Astrocyte (in vitro differentiated cells and primary cell): ENCODE measurements around the gene THSD7B. TPM values are rescaled to one million over a fixed set of nuclear protein-coding genes. Genes with fewer than 3 reads are reported as not detected.

ENCODE experiments used
- DNase-seq: peaks from one replicate; pipeline ENCODE4 v3.0.0-alpha.2; 2010; ENCODE audit warnings: low read depth
- FAIRE-seq: peaks from 2 replicates; lab custom pipeline; 2011; peaks lifted over from hg19 to GRCh38; lab: Jason Lieb, UNC
- H2AFZ ChIP-seq: 2 replicates; pipeline ENCODE4 v1.6.0; 2012; ENCODE audit warnings: low read depth, low read length, inconsistent platforms
- H3K27ac ChIP-seq: 2 replicates; pipeline ENCODE4 v1.5.1; 2011; ENCODE audit warnings: low read depth, low read length, inconsistent platforms
- H3K27me3 ChIP-seq: 2 replicates; pipeline ENCODE4 v1.6.0; 2011; ENCODE audit warnings: low read length, inconsistent platforms; ENCODE audit not compliant: insufficient read depth
- H3K36me3 ChIP-seq: 2 replicates; pipeline ENCODE4 v1.5.1; 2011; ENCODE audit warnings: low read length, inconsistent platforms; ENCODE audit not compliant: insufficient read depth
- H3K4me1 ChIP-seq: 2 replicates; pipeline ENCODE4 v1.5.1; 2011; ENCODE audit warnings: low read length, inconsistent platforms; ENCODE audit not compliant: insufficient read depth
- H3K4me2 ChIP-seq: 2 replicates; pipeline ENCODE4 v1.6.0; 2012; ENCODE audit warnings: low read length, inconsistent platforms
- H3K4me3 ChIP-seq: 2 replicates; pipeline ENCODE4 v1.5.1; 2011; ENCODE audit warnings: low read depth, mild to moderate bottlenecking, low read length, inconsistent platforms; ENCODE audit not compliant: insufficient read depth
- H3K79me2 ChIP-seq: 2 replicates; pipeline ENCODE4 v1.6.0; 2012; ENCODE audit warnings: mild to moderate bottlenecking, low read length, inconsistent platforms; ENCODE audit not compliant: insufficient read depth
- H3K9ac ChIP-seq: 2 replicates; pipeline ENCODE4 v1.6.0; 2012; ENCODE audit warnings: mild to moderate bottlenecking, low read length, inconsistent platforms
- H3K9me3 ChIP-seq: 2 replicates; pipeline ENCODE4 v1.5.1; 2012; ENCODE audit warnings: low read depth, mild to moderate bottlenecking, low read length, inconsistent platforms; ENCODE audit not compliant: insufficient read depth
- H4K20me1 ChIP-seq: 2 replicates; pipeline ENCODE4 v1.6.0; 2012; ENCODE audit warnings: low read length, inconsistent platforms; ENCODE audit not compliant: insufficient read depth
- H3K27ac Mint-ChIP-seq: one replicate; pipeline ENCODE4 v1.8.0; 2021; ENCODE audit warnings: mild to moderate bottlenecking, mixed read lengths; ENCODE audit not compliant: unreplicated experiment
- H3K27me3 Mint-ChIP-seq: one replicate; pipeline ENCODE4 v1.8.0; 2021; ENCODE audit warnings: low read depth, mixed read lengths; ENCODE audit not compliant: unreplicated experiment
- H3K36me3 Mint-ChIP-seq: one replicate; pipeline ENCODE4 v1.8.0; 2021; ENCODE audit warnings: low read depth, mixed read lengths; ENCODE audit not compliant: unreplicated experiment
- H3K4me1 Mint-ChIP-seq: one replicate; pipeline ENCODE4 v1.8.0; 2021; ENCODE audit warnings: low read depth, mixed read lengths; ENCODE audit not compliant: unreplicated experiment
- H3K4me3 Mint-ChIP-seq: one replicate; pipeline ENCODE4 v1.8.0; 2021; ENCODE audit warnings: mild to moderate bottlenecking, moderate library complexity, mixed read lengths; ENCODE audit not compliant: unreplicated experiment
- H3K9me3 Mint-ChIP-seq: one replicate; pipeline ENCODE4 v1.8.0; 2021; ENCODE audit warnings: mild to moderate bottlenecking, mixed read lengths; ENCODE audit not compliant: unreplicated experiment
- CTCF ChIP-seq: IDR thresholded peaks from 2 replicates; pipeline ENCODE4 v1.5.1; 2011; ENCODE audit warnings: low read depth, mild to moderate bottlenecking, inconsistent platforms, low read length, moderate library complexity; ENCODE audit not compliant: insufficient read depth
- EZH2 ChIP-seq: IDR thresholded peaks from 2 replicates; pipeline ENCODE4 v1.6.1; 2012; ENCODE audit warnings: mild to moderate bottlenecking, low read length, inconsistent platforms; ENCODE audit not compliant: insufficient read depth
- total RNA-seq: library from RNA; stranded (reverse); gene quantifications from 2 replicates; pipeline ENCODE4 v1.2.1, GENCODE V29; 2021

Gene THSD7B
- total RNA-seq, 1 donor from 2014 or later = 0.18 TPM

- H3K9me3 Mint-ChIP-seq = peaks cover 3% of the 10 kb centered on the region
- no peaks in the 10 kb centered on the region for H3K36me3 ChIP-seq
- H3K79me2 ChIP-seq = no peaks in the 10 kb centered on the region
- H2AFZ ChIP-seq = no peak overlapping the region
- H3K27me3 Mint-ChIP-seq = no peaks in the 10 kb centered on the region
- no peak overlapping the region for H3K4me2 ChIP-seq
- no peaks in the 10 kb centered on the region for H3K36me3 Mint-ChIP-seq
- no peaks in the 10 kb centered on the region for H3K27me3 ChIP-seq
- H3K9me3 ChIP-seq = peaks cover 3% of the 10 kb centered on the region
- H4K20me1 ChIP-seq = no peaks in the 10 kb centered on the region
- FAIRE-seq (no peak), DNase-seq (peak; percentile 49)
- H3K9ac ChIP-seq = no peak overlapping the region
- H3K4me1 Mint-ChIP-seq = peaks cover 7% of the 10 kb centered on the region
- no peak for TF ChIP-seq EZH2
- no peak for TF ChIP-seq CTCF
- no peak overlapping the region for H3K27ac Mint-ChIP-seq
- no peak overlapping the region for H3K27ac ChIP-seq
- H3K4me1 ChIP-seq = no peaks in the 10 kb centered on the region
- no peak overlapping the region for H3K4me3 ChIP-seq
- no peak overlapping the region for H3K4me3 Mint-ChIP-seq
Measured at GRCh38 chr2:137705296-137705695, 940.0 kb downstream of the THSD7B start.

GRCh38 chr2:137706786-137707613 is 941.7 kb downstream of the THSD7B start:
- Histone ChIP-seq H3K27me3 (no peaks in the 10 kb centered on the region), H3K9ac (no peak overlapping the region), H3K36me3 (no peaks in the 10 kb centered on the region), H3K4me2 (no peak overlapping the region), H3K9me3 (peaks cover 3% of the 10 kb centered on the region), H2AFZ (no peak overlapping the region), H3K27ac (no peak overlapping the region), H3K4me1 (no peaks in the 10 kb centered on the region), H4K20me1 (no peaks in the 10 kb centered on the region), H3K4me3 (no peak overlapping the region), H3K79me2 (no peaks in the 10 kb centered on the region)
- peaks cover 4% of the 10 kb centered on the region for H3K4me1 Mint-ChIP-seq
- H3K9me3 Mint-ChIP-seq = peaks cover 8% of the 10 kb centered on the region
- no peak for DNase-seq
- H3K27ac Mint-ChIP-seq = no peak overlapping the region
- no peaks in the 10 kb centered on the region for H3K27me3 Mint-ChIP-seq
- H3K36me3 Mint-ChIP-seq = no peaks in the 10 kb centered on the region
- no peak for FAIRE-seq
- no peak overlapping the region for H3K4me3 Mint-ChIP-seq
- TF ChIP-seq CTCF (no peak), EZH2 (no peak)

GRCh38 chr2:137708311-137708710 is 943.0 kb downstream of the THSD7B start:
- H3K4me3 Mint-ChIP-seq = no peak overlapping the region
- Histone ChIP-seq H3K4me2 (no peak overlapping the region), H3K9ac (no peak overlapping the region), H3K27me3 (no peaks in the 10 kb centered on the region), H3K4me3 (no peak overlapping the region), H3K27ac (no peak overlapping the region), H3K4me1 (no peaks in the 10 kb centered on the region), H3K79me2 (no peaks in the 10 kb centered on the region), H2AFZ (no peak overlapping the region), H3K36me3 (no peaks in the 10 kb centered on the region), H4K20me1 (no peaks in the 10 kb centered on the region), H3K9me3 (peaks cover 3% of the 10 kb centered on the region)
- DNase-seq = no peak
- H3K27ac Mint-ChIP-seq = no peak overlapping the region
- peaks cover 4% of the 10 kb centered on the region for H3K9me3 Mint-ChIP-seq
- no peak for TF ChIP-seq EZH2
- TF ChIP-seq CTCF = no peak
- H3K27me3 Mint-ChIP-seq = no peaks in the 10 kb centered on the region
- H3K4me1 Mint-ChIP-seq = peaks cover 4% of the 10 kb centered on the region
- H3K36me3 Mint-ChIP-seq = no peaks in the 10 kb centered on the region
- FAIRE-seq = no peak
